GM12873 (cell line): ENCODE results near the gene AXIN1.

ENCODE experiments used
- CTCF ChIP-seq: IDR thresholded peaks from 2 replicates; pipeline ENCODE4 v1.5.1; 2012; ENCODE audit warnings: low read depth, mild to moderate bottlenecking, moderate library complexity, low read length, control low read depth; ENCODE audit not compliant: insufficient read depth; ENCODE audit errors: missing control alignments

The AXIN1 gene

GRCh38 chr16:266258-267164 lies 86.0 kb downstream of the AXIN1 start:
- TF ChIP-seq CTCF, result no peak

GRCh38 chr16:265711-266110 lies 86.8 kb downstream of the AXIN1 start:
- TF ChIP-seq CTCF, result no peak

GRCh38 chr16:265002-265529 lies 87.5 kb downstream of the AXIN1 start:
- no peak for TF ChIP-seq CTCF

- TF ChIP-seq CTCF, result no peak
Measured at GRCh38 chr16:264440-264951, 88.0 kb downstream of the AXIN1 start.

GRCh38 chr16:263944-264343 lies 88.6 kb downstream of the AXIN1 start:
- TF ChIP-seq CTCF, result no peak

GRCh38 chr16:263182-263774 lies 89.2 kb downstream of the AXIN1 start:
- no peak for TF ChIP-seq CTCF

- TF ChIP-seq CTCF, result no peak
Measured at GRCh38 chr16:262121-262745, 90.3 kb downstream of the AXIN1 start.
